Measurements from ENCODE around the gene CD2AP. TPM values are rescaled to one million over a fixed set of nuclear protein-coding genes. Genes with fewer than 3 reads are reported as not detected.
A peak's percentile ranks its signal among the peaks of the same experiment; 100 is the strongest.

Gene CD2AP
- total and polyA plus RNA-seq, 4 donors, result 14.2 to 104 (median 21.7) TPM

DNA sequence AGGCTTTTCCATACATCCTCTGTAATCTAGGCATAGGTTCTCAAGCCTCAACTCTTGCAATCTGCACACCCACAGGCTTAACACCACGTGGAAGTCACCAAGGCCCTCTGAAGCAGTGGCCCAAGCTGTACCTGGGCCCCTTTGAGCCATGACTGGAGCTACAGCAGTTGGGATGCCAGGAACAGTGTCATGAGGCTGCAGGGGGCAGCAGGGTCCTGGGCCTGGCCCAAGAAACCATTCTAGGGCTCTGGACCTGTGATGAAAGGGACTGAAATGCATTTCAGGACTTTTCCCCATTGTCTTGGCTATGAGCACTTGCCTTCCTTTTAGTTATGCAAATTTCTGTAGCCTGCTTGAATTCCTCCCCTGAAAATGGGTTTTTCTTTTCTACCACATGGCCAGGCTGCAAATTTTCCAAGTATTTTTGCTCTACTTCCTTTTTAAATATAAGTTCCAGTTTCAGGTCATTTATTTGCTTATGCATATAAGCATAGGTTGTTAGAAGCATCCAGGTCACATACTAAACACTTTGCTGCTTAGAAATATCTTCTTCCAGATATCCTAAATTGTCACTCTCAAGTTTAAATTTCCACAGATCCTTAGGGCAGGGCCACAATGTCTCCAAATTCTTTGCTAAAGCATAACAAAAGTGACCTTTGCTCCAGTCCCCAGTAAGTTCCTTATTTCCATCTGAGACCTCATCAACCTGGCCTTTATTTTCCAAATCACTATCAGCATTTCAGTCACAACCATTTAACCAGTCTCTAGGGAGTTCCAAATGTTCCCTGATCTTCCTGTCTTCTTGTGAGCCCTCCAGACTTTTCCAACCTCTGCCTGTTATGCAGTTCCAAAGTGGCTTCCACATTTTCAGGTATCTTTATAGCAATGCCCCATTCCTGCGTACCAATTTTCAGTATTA is 48.6 kb upstream of the CD2AP start:
- no peak overlapping the region for H3K27ac ChIP-seq (ENCODE audit: low read depth in 1 of 2, low read length in 1 of 2)
- H3K36me3 ChIP-seq (ENCODE audit: control insufficient read depth in 4 of 4, insufficient read depth in 4 of 4, low read length in 4 of 4), result no peaks in the 10 kb centered on the region
- DNase-seq (no peak), ATAC-seq (ENCODE audit: insufficient read depth, low FRiP score) (no peak)
- H3K4me3 ChIP-seq, result no peak overlapping the region
- no peaks in the 10 kb centered on the region for H3K27me3 ChIP-seq (ENCODE audit: control insufficient read depth in 3 of 3, insufficient read depth in 3 of 3, low read length in 2 of 3)
- peaks cover 0 to 11% (median 0%) of the 10 kb centered on the region in 5 donors for H3K4me1 ChIP-seq (ENCODE audit: control insufficient read depth in 5 of 5, insufficient read depth in 5 of 5, low read length in 5 of 5)
- no peak overlapping the region for H3K9ac ChIP-seq (ENCODE audit: insufficient read depth in 1 of 2, low read length in 2 of 2)
- WGBS, 2 donors, result 70 to 80% methylated on average over 2 of the region's 2 CpGs
- TF ChIP-seq, protein P1, sequence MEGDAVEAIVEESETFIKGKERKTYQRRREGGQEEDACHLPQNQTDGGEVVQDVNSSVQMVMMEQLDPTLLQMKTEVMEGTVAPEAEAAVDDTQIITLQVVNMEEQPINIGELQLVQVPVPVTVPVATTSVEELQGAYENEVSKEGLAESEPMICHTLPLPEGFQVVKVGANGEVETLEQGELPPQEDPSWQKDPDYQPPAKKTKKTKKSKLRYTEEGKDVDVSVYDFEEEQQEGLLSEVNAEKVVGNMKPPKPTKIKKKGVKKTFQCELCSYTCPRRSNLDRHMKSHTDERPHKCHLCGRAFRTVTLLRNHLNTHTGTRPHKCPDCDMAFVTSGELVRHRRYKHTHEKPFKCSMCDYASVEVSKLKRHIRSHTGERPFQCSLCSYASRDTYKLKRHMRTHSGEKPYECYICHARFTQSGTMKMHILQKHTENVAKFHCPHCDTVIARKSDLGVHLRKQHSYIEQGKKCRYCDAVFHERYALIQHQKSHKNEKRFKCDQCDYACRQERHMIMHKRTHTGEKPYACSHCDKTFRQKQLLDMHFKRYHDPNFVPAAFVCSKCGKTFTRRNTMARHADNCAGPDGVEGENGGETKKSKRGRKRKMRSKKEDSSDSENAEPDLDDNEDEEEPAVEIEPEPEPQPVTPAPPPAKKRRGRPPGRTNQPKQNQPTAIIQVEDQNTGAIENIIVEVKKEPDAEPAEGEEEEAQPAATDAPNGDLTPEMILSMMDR (IDR thresholded peaks at IDR 0.05; ENCODE audit: control extremely low read depth, extremely low read depth), result no peak
- H3K9me3 ChIP-seq (ENCODE audit: control insufficient read depth in 4 of 4, insufficient read depth in 3 of 4, low read length in 3 of 4), result peaks cover 0 to 9% (median 4%) of the 10 kb centered on the region in 4 donors

DNA sequence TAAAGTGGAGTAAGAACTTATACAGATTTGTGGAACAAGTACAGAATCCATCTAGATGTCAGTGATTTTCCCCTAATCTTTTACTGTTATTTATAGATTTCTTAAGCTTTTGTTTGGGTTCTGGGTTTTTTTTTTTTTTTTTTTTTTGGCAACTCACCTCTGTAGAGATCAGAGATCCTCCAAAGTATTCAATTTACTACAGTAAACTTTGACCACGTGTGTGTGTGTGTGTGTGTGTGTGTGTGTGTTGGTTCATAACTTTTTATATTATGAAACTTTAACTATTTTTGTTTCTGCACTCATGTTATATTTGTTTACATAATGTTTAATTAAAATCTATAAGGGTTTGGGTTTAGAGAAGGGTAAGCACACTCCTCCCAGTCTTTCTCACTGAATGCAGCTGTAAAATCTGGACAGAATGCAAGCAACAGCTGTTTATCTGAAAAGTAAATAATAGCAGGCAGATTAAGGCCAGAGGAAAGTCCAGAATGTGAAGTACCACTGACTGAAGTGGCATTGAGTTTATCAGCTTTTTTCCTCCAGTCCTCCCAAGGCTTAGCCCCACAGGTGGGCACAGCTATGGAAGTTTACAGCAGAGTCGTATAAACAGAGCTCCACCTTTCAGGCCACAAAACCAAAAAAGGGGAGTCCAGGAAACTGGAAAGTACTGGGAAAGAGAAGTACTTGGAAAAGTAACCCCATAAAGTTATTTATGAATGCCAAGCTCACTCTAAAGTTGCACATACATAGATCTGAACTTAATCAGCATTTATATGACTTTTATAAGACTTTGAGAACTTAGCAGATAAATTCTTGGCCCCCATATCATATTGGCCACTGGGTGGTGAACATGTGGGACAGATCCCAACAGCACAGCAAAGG is 43.0 kb upstream of the CD2AP start:
- TF ChIP-seq, protein P1 (IDR thresholded peaks at IDR 0.05; ENCODE audit: control extremely low read depth, extremely low read depth), result no peak
- no peak for ATAC-seq (ENCODE audit: insufficient read depth, low FRiP score)

DNA sequence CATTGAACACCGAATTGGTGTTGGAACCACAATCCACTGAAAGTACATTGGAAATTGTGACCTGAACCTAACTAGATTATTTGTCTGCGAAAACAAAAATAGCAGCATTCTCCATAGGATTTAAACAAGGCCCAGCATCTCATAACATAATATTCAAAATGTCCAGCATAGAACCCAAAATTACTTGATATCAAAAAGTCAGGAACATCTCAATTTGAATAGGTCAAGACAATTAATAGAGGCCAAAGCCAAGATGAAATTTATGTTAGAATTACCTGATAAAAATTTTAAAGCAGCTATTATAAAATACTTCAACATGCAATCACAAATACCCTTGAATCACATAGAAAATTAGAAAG is 42.4 kb upstream of the CD2AP start:
- Histone ChIP-seq H3K4me1 (ENCODE audit: control insufficient read depth in 5 of 5, insufficient read depth in 5 of 5, low read length in 5 of 5) (peaks cover 0 to 12% (median 0%) of the 10 kb centered on the region in 5 donors), H3K36me3 (ENCODE audit: control insufficient read depth in 4 of 4, insufficient read depth in 4 of 4, low read length in 4 of 4) (no peaks in the 10 kb centered on the region), H3K27ac (ENCODE audit: low read depth in 1 of 2, low read length in 1 of 2) (no peak overlapping the region), H3K9me3 (ENCODE audit: control insufficient read depth in 4 of 4, insufficient read depth in 3 of 4, low read length in 3 of 4) (peaks cover 0 to 3% (median 0%) of the 10 kb centered on the region in 4 donors), H3K4me3 (no peak overlapping the region), H3K27me3 (ENCODE audit: control insufficient read depth in 3 of 3, insufficient read depth in 3 of 3, low read length in 2 of 3) (no peaks in the 10 kb centered on the region), H3K9ac (ENCODE audit: insufficient read depth in 1 of 2, low read length in 2 of 2) (no peak overlapping the region)
- DNase-seq (no peak), ATAC-seq (ENCODE audit: insufficient read depth, low FRiP score) (no peak)
- TF ChIP-seq, protein P1 (IDR thresholded peaks at IDR 0.05; ENCODE audit: control extremely low read depth, extremely low read depth), result no peak
- WGBS, 2 donors, result 91 to 92% methylated on average over 2 of the region's 2 CpGs

More for the DNA sequence above, 43.0 kb upstream of the CD2AP start:
- Histone ChIP-seq H3K36me3 (ENCODE audit: control insufficient read depth in 4 of 4, insufficient read depth in 4 of 4, low read length in 4 of 4) (no peaks in the 10 kb centered on the region), H3K9me3 (ENCODE audit: control insufficient read depth in 4 of 4, insufficient read depth in 3 of 4, low read length in 3 of 4) (peaks cover 0 to 5% (median 0%) of the 10 kb centered on the region in 4 donors), H3K9ac (ENCODE audit: insufficient read depth in 1 of 2, low read length in 2 of 2) (peak overlapping the region in 1 of 2 donors; percentile 32), H3K27me3 (ENCODE audit: control insufficient read depth in 3 of 3, insufficient read depth in 3 of 3, low read length in 2 of 3) (no peaks in the 10 kb centered on the region), H3K27ac (ENCODE audit: low read depth in 1 of 2, low read length in 1 of 2) (no peak overlapping the region), H3K4me1 (ENCODE audit: control insufficient read depth in 5 of 5, insufficient read depth in 5 of 5, low read length in 5 of 5) (peaks cover 0 to 12% (median 0%) of the 10 kb centered on the region in 5 donors), H3K4me3 (no peak overlapping the region)
- peak; percentile 39 to 91 (median 87) for DNase-seq
- whole genome bisulfite sequencing, 2 donors, result 44 to 62% methylated on average over 2 of the region's 2 CpGs

Measured in lung (tissue), 12 donors.